Thyroid gland (tissue), 4 donors: ENCODE results near the gene CCDC149. TPM values are rescaled to one million over a fixed set of nuclear protein-coding genes. Genes with fewer than 3 reads are reported as not detected.

ENCODE experiments used
- DNase-seq, 2 donors: peaks; one replicate each; pipeline ENCODE4 v3.0.0-alpha.2; 2019
- H3K27ac ChIP-seq, 3 donors: fragments of 200-600 bp; sonication (generic); 1 replicate in 2 of 3; 2 replicates in 1 of 3; pipeline ENCODE4 v1.5.1; 2016 to 2019; ENCODE audit warnings: mild to moderate bottlenecking in 1 of 3, moderate library complexity in 1 of 3
- H3K27me3 ChIP-seq: fragments of 200-600 bp; sonication (generic); one replicate; pipeline ENCODE4 v1.5.1; 2019
- H3K36me3 ChIP-seq, 2 donors: fragments of 200-600 bp; sonication (generic); one replicate each; pipeline ENCODE4 v1.5.1; 2016 to 2019
- H3K4me1 ChIP-seq, 2 donors: fragments of 200-600 bp; sonication (generic); one replicate each; pipeline ENCODE4 v1.5.1; 2017 to 2019
- H3K4me3 ChIP-seq, 3 donors: fragments of 200-600 bp; sonication (generic); replicated peaks in 1 of 3; 1 replicate in 2 of 3; 2 replicates in 1 of 3; pipeline ENCODE4 v1.5.1; 2016; ENCODE audit warnings: mild to moderate bottlenecking in 1 of 3
- H3K9me3 ChIP-seq: fragments of 200-600 bp; sonication (generic); one replicate; pipeline ENCODE4 v1.5.1; 2017
- POLR2A ChIP-seq, 2 donors: fragments of 450-650 bp; IDR thresholded peaks; one replicate each; pipeline ENCODE4 v1.6.1; 2017; ENCODE audit warnings: antibody characterized with exemption in 2 of 2, mild to moderate bottlenecking in 2 of 2, moderate library complexity in 1 of 2
- WGBS, 2 donors: methylation state at CpG; one replicate each; pipeline ENCODE4 v1.1.5; 2017; 5-methylcytosine and 5-hydroxymethylcytosine counted together
- intact Hi-C: fragments of 100-400 bp; cut with DNase I; formaldehyde crosslinking; loops from one replicate; pipeline ENCODE4 v1.15.1; 2023
- total RNA-seq, 4 donors: library from RNA; depleted of rRNA; stranded (reverse); fragments of >200 nt; gene quantifications; one replicate each; pipeline ENCODE4 v1.2.3, GENCODE V29; 2016
- TF ChIP-seq, protein P1 (sequence below), 6 experiments: fragments of 200-600 bp in 3 of 6; fragments of 450-650 bp in 3 of 6; sonication (generic) in 3 of 6; IDR thresholded peaks; one replicate each; pipeline ENCODE4 v1.5.1; 2016 to 2019; ENCODE audit warnings: antibody characterized with exemption in 6 of 6, mild to moderate bottlenecking in 2 of 6, inconsistent platforms in 1 of 6, moderate library complexity in 1 of 6

The CCDC149 gene
- total RNA-seq, 4 donors from 2014 or later: 19.3 to 29.2 (median 21.8) TPM

DNA sequence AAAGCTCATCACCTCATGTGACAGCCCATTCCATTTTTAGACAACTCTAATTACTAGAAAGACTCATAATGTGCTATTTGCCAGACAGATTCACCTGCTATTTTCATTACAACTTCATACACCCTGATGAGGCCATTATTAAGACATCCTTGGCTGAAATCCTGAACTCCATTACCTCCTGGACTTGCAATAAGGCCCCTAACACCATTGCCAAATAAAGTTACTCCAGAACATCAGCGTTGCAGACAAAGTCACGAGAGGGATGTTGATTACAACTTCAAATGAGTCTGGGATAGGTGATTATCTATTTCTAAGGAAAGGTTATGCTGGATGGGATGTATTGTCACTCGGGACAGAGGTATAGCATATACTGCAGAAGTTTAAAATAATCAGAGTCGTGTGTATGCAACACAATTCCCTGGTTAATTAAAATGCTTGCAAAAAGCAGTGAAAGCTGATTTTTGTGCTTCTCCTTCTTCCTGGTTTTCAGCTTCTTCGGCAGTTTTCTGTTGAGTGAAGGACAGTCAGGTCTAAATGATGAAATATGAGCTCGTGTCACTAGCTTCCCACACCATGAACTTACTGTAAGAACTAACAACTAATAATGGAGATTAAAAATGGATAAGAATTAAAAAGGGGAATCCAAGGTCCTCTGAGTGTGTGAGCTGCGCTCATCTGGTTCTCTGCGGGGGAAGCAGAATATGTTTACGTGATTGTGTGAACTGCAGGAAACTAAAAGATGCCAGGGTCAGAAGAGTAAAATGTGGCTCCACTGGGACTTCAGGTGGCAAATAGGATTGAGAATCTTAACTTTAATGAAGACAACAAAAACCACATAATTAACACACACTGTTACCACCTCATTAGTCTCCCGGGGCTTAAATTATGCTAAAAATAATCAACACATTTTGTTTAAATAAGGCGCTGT lies 135.0 kb downstream of the CCDC149 start:
- Histone ChIP-seq H3K4me1 (peaks cover 11 to 24% of the 10 kb centered on the region in 2 donors), H3K4me3 (no peak overlapping the region), H3K27ac (no peak overlapping the region), H3K9me3 (no peaks in the 10 kb centered on the region), H3K27me3 (no peaks in the 10 kb centered on the region), H3K36me3 (no peaks in the 10 kb centered on the region)
- no peak for DNase-seq
- 73 to 80% methylated on average over 11 of the region's 11 CpGs for WGBS, 2 donors
- TF ChIP-seq, protein P1, sequence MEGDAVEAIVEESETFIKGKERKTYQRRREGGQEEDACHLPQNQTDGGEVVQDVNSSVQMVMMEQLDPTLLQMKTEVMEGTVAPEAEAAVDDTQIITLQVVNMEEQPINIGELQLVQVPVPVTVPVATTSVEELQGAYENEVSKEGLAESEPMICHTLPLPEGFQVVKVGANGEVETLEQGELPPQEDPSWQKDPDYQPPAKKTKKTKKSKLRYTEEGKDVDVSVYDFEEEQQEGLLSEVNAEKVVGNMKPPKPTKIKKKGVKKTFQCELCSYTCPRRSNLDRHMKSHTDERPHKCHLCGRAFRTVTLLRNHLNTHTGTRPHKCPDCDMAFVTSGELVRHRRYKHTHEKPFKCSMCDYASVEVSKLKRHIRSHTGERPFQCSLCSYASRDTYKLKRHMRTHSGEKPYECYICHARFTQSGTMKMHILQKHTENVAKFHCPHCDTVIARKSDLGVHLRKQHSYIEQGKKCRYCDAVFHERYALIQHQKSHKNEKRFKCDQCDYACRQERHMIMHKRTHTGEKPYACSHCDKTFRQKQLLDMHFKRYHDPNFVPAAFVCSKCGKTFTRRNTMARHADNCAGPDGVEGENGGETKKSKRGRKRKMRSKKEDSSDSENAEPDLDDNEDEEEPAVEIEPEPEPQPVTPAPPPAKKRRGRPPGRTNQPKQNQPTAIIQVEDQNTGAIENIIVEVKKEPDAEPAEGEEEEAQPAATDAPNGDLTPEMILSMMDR (IDR thresholded peaks at IDR 0.05): no peak
- TF ChIP-seq POLR2A (IDR thresholded peaks at IDR 0.05): no peak
- intact Hi-C loops: no loop called here

DNA sequence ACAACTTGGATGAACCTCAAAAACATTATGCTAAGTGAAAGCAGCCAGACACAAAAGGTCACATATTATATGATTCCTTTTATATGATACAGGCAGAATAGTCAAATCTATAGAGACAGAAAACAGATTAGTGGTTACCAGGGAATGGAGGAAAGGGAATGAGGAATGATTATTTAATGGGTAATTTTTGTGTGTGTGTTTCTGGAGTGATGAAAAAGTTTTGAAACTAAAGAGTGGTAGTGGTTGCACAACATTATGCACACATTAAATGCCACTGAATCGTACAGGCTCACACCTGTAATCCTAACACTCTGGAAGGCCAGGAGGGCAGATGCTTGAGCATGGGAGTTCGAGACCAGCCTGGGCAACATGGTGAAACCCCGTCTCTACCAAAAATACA lies 137.1 kb downstream of the CCDC149 start:
- H3K4me3 ChIP-seq: no peak overlapping the region
- intact Hi-C loops: no loop called here
- no peak overlapping the region for H3K27ac ChIP-seq
- no peaks in the 10 kb centered on the region for H3K27me3 ChIP-seq
- TF ChIP-seq POLR2A (IDR thresholded peaks at IDR 0.05): no peak
- TF ChIP-seq, protein P1 (IDR thresholded peaks at IDR 0.05): no peak
- no peaks in the 10 kb centered on the region for H3K36me3 ChIP-seq
- no peak for DNase-seq
- 89 to 93% methylated on average over 3 of the region's 3 CpGs for WGBS, 2 donors
- peaks cover 0 to 6% of the 10 kb centered on the region in 2 donors for H3K4me1 ChIP-seq
- H3K9me3 ChIP-seq: no peaks in the 10 kb centered on the region

DNA sequence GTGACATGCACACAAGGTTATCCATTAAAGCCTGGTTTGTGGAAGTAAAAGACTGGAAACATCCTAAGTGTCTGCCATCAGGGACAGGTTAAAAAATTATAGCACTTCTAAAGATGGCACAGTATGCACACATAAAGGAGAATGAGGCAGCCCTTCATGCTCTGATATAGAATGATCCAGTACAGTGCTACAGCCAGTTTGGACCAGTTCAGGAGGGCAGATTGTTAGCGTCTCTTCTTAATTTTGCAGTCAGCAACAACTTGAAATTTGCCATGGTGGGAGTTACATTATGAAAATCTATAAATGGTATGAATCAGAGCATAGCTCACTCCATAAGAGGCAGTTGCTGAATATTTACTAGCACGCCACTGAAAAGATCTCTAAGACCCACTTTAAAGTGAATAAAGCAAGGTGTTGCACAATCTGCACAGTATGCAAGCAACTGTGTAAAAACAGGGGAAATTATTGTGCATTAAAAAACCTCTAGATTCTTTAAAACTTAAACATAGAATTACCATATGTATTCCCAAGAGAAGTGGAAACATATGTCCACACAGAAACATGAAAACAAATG lies 137.7 kb downstream of the CCDC149 start:
- WGBS, 2 donors: 86 to 98% methylated on average over 2 of the region's 2 CpGs
- H3K27me3 ChIP-seq: no peaks in the 10 kb centered on the region
- no peak for TF ChIP-seq POLR2A (IDR thresholded peaks at IDR 0.05)
- TF ChIP-seq, protein P1 (IDR thresholded peaks at IDR 0.05): no peak
- H3K4me1 ChIP-seq: peaks cover 0 to 3% of the 10 kb centered on the region in 2 donors
- intact Hi-C loops: no loop called here
- H3K4me3 ChIP-seq: no peak overlapping the region
- H3K9me3 ChIP-seq: no peaks in the 10 kb centered on the region
- no peaks in the 10 kb centered on the region for H3K36me3 ChIP-seq
- no peak for DNase-seq
- no peak overlapping the region for H3K27ac ChIP-seq

DNA sequence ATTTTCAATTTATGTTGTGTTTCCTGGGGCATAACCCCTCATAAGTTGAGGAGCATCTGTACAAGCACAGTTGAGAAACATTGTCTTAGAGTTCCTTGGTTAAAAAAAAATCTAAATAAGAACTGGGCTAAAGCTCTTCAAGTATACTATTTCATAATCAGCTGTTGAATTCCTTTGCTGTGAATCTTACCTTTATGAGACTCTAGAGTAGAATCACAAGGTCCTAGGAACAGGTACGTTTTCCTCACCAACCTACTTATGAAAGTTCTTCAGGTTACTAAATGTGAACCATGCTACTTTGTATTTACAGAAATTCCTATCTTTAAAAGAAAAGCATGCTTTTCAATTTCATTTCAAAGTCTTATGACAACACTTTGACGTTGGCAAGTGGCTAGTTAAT lies 138.4 kb downstream of the CCDC149 start:
- no peaks in the 10 kb centered on the region for H3K36me3 ChIP-seq
- WGBS, 2 donors: 32 to 37% methylated on average over 2 of the region's 2 CpGs
- intact Hi-C loops: no loop called here
- no peaks in the 10 kb centered on the region for H3K27me3 ChIP-seq
- H3K4me3 ChIP-seq: no peak overlapping the region
- no peak for DNase-seq
- no peaks in the 10 kb centered on the region for H3K9me3 ChIP-seq
- peaks cover 0 to 3% of the 10 kb centered on the region in 2 donors for H3K4me1 ChIP-seq
- H3K27ac ChIP-seq: no peak overlapping the region
- TF ChIP-seq, protein P1 (IDR thresholded peaks at IDR 0.05): no peak
- TF ChIP-seq POLR2A (IDR thresholded peaks at IDR 0.05): no peak

DNA sequence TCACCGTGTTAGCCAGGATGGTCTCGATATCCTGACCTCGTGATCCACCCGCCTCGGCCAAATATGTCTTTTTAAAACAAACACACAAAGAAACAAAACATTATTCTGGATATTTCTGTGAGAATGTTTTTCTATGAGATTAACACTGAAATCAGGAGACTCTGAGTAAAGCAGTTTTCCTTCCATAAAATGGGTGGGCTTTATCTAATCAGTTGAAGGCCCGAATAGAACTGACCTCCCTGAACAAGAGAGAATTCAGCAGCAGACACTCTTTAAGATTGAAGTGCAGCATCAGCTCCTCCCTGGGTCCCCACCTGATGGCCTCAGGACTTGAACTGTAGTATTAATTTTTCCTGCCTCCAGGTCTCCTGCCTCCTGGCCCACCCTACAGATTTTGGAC lies 139.9 kb downstream of the CCDC149 start:
- no peak for TF ChIP-seq POLR2A (IDR thresholded peaks at IDR 0.05)
- TF ChIP-seq, protein P1 (IDR thresholded peaks at IDR 0.05): no peak
- WGBS, 2 donors: 97% methylated on average over 6 of the region's 6 CpGs
- Histone ChIP-seq H3K9me3 (no peaks in the 10 kb centered on the region), H3K4me3 (no peak overlapping the region), H3K27me3 (no peaks in the 10 kb centered on the region), H3K4me1 (peaks cover 0 to 3% of the 10 kb centered on the region in 2 donors), H3K27ac (no peak overlapping the region), H3K36me3 (no peaks in the 10 kb centered on the region)
- intact Hi-C loops: no loop called here
- DNase-seq: no peak
